IPS-NIHi7 (cell line): ENCODE results near the gene ITGA7.

Experiments used
- DNase-seq: peaks from one replicate; pipeline ENCODE4 v3.0.0; 2012; ENCODE audit warnings: mixed read lengths; ENCODE audit errors: extremely low spot score

The ITGA7 gene

GRCh38 chr12:55647027-55647426 lies 60.7 kb downstream of the ITGA7 start:
- no peak for DNase-seq

- DNase-seq: no peak
Observed at GRCh38 chr12:55644591-55644990, 63.1 kb downstream of the ITGA7 start.

- DNase-seq: no peak
Observed at GRCh38 chr12:55642669-55643068, 65.0 kb downstream of the ITGA7 start.

GRCh38 chr12:55642267-55642666 lies 65.4 kb downstream of the ITGA7 start:
- DNase-seq: no peak

- no peak for DNase-seq
Observed at GRCh38 chr12:55641595-55641994, 66.1 kb downstream of the ITGA7 start.

- no peak for DNase-seq
Observed at GRCh38 chr12:55637467-55637866, 70.2 kb downstream of the ITGA7 start.

- no peak for DNase-seq
Observed at GRCh38 chr12:55636853-55637252, 70.9 kb downstream of the ITGA7 start, which contains the start of gene OR10P1. Gene OR10P1 (plus strand): TSS chr12:55636892. CDS start chr12:55636892, 0 bp downstream.

GRCh38 chr12:55636116-55636655 lies 71.5 kb downstream of the ITGA7 start:
- no peak for DNase-seq
